Natural killer cell (primary cell): ENCODE measurements around the gene SH3PXD2A. TPM values are rescaled to one million over a fixed set of nuclear protein-coding genes. Genes with fewer than 3 reads are reported as not detected.

Source experiments
- ATAC-seq, 3 donors: fragments of 150-1000 bp in 2 of 3; fragments of 200-7000 bp in 1 of 3; cut with Tn5 transposase; 1 replicate in 1 of 3; 2 replicates in 2 of 3; pipeline ENCODE4 v1.10.0; 2021; ENCODE audit warnings: mild to moderate bottlenecking in 2 of 3, moderate library complexity in 2 of 3
- DNase-seq, 2 donors: peaks; one replicate each; pipeline versions ENCODE4 v3.0.0 to v3.0.0-alpha.2; 2013 to 2021; ENCODE audit warnings: mixed read lengths in 1 of 2
- H3K27ac ChIP-seq: one replicate; pipeline ENCODE4 v1.5.1; 2013; ENCODE audit warnings: mild to moderate bottlenecking, low read length
- H3K27me3 ChIP-seq: one replicate; pipeline ENCODE4 v1.6.1; 2013; ENCODE audit warnings: low read length; ENCODE audit not compliant: control insufficient read depth, insufficient read depth
- H3K36me3 ChIP-seq: one replicate; pipeline ENCODE4 v1.6.1; 2013; ENCODE audit warnings: low read length; ENCODE audit not compliant: control insufficient read depth, insufficient read depth
- H3K4me1 ChIP-seq: one replicate; pipeline ENCODE4 v1.6.1; 2013; ENCODE audit warnings: low read length; ENCODE audit not compliant: control insufficient read depth, insufficient read depth
- H3K4me3 ChIP-seq: one replicate; pipeline ENCODE4 v1.5.1; 2013; ENCODE audit warnings: low read length
- H3K9me3 ChIP-seq: one replicate; pipeline ENCODE4 v1.6.1; 2013; ENCODE audit warnings: low read length; ENCODE audit not compliant: control insufficient read depth, insufficient read depth
- H3K27ac Mint-ChIP-seq, 2 donors: one replicate each; pipeline ENCODE4 v1.8.0; 2022; ENCODE audit warnings: mild to moderate bottlenecking in 2 of 2, mixed read lengths in 2 of 2, moderate library complexity in 1 of 2
- H3K27me3 Mint-ChIP-seq, 2 donors: one replicate each; pipeline ENCODE4 v1.8.0; 2022; ENCODE audit warnings: low read depth in 2 of 2, mixed read lengths in 2 of 2
- H3K36me3 Mint-ChIP-seq: one replicate; pipeline ENCODE4 v1.8.0; 2022; ENCODE audit warnings: mixed read lengths
- H3K4me1 Mint-ChIP-seq, 2 donors: one replicate each; pipeline ENCODE4 v1.8.0; 2022; ENCODE audit warnings: mixed read lengths in 2 of 2
- H3K4me3 Mint-ChIP-seq: one replicate; pipeline ENCODE4 v1.8.0; 2022; ENCODE audit warnings: mild to moderate bottlenecking, moderate library complexity, mixed read lengths
- H3K9me3 Mint-ChIP-seq, 2 donors: one replicate each; pipeline ENCODE4 v1.8.0; 2022; ENCODE audit warnings: mixed read lengths in 2 of 2
- CTCF ChIP-seq: fragments of 200-600 bp; IDR thresholded peaks from one replicate; pipeline ENCODE4 v1.8.0; 2022; ENCODE audit warnings: antibody characterized with exemption
- WGBS: methylation state at CpG from one replicate; pipeline ENCODE4 v1.1.7; 2013; ENCODE audit warnings: missing lambda C conversion rate; ENCODE audit not compliant: insufficient coverage; 5-methylcytosine and 5-hydroxymethylcytosine counted together
- intact Hi-C: fragments of 100-400 bp; cut with micrococcal nuclease; formaldehyde crosslinking; loops from one replicate; pipeline ENCODE4 v1.14.2; 2022
- total RNA-seq, 4 donors: library from RNA; stranded (reverse); fragments of 120-200 nt in 1 of 4; gene quantifications; one replicate each; pipeline versions ENCODE4 v1.2.3 to v1.2.4, GENCODE V29; 2013 to 2022

The SH3PXD2A gene
- total RNA-seq, 3 donors from 2014 or later (not counting 1 experiment from before 2014, with no cell fraction given) = 3.3 to 7.0 (median 4.9) TPM

DNA sequence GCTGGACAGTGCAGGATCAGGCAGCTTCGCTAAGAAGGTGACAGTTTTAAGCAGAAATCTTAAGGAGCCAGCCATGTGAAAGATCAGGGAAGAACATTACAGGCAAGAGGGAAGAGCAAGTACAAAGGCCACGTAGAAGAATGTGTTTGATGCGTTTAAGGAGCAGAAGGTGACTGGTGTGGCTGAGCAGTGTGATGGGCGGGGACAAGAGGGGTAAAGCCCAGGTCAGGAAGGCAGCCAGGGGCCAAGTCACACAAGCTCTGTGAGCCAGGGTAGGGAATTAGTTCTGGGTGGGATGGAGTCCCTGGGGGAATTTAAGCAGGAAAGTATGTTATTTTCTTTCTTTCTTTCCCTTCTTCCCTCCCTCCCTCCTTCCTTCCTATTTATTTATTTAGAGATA lies 166.9 kb downstream of the SH3PXD2A start:
- intact Hi-C loops = loop anchor here (5.0 kb wide), 1 partner anchor 276 kb away; no protein-coding TSS in a partner anchor
- DNase-seq (no peak), ATAC-seq (no peak)
- H3K4me3 Mint-ChIP-seq = no peak overlapping the region
- H3K4me1 Mint-ChIP-seq = peaks cover 3 to 15% of the 10 kb centered on the region in 2 donors
- Histone ChIP-seq H3K27me3 (peaks cover 5% of the 10 kb centered on the region), H3K4me1 (peaks cover 10% of the 10 kb centered on the region), H3K9me3 (no peaks in the 10 kb centered on the region), H3K36me3 (no peaks in the 10 kb centered on the region), H3K27ac (no peak overlapping the region), H3K4me3 (no peak overlapping the region)
- 80% methylated on average over 4 of the region's 4 CpGs for WGBS
- TF ChIP-seq CTCF = no peak
- H3K27ac Mint-ChIP-seq = no peak overlapping the region
- no peaks in the 10 kb centered on the region for H3K36me3 Mint-ChIP-seq
- no peaks in the 10 kb centered on the region for H3K9me3 Mint-ChIP-seq
- peaks cover 0 to 10% of the 10 kb centered on the region in 2 donors for H3K27me3 Mint-ChIP-seq

- H3K4me1 ChIP-seq = peaks cover 5% of the 10 kb centered on the region
- no peaks in the 10 kb centered on the region for H3K9me3 Mint-ChIP-seq
- H3K4me3 ChIP-seq = no peak overlapping the region
- H3K27ac Mint-ChIP-seq = no peak overlapping the region
- no peak for TF ChIP-seq CTCF
- no peaks in the 10 kb centered on the region for H3K9me3 ChIP-seq
- intact Hi-C loops = loop anchor here (5.0 kb wide), 1 partner anchor 275 kb away; no protein-coding TSS in a partner anchor
- 93% methylated on average over 5 of the region's 5 CpGs for WGBS
- H3K36me3 Mint-ChIP-seq = no peaks in the 10 kb centered on the region
- peaks cover 0 to 12% of the 10 kb centered on the region in 2 donors for H3K4me1 Mint-ChIP-seq
- no peak overlapping the region for H3K27ac ChIP-seq
- no peak for DNase-seq
- peaks cover 2% of the 10 kb centered on the region for H3K27me3 ChIP-seq
- peaks cover 0 to 8% of the 10 kb centered on the region in 2 donors for H3K27me3 Mint-ChIP-seq
- no peak for ATAC-seq
- H3K4me3 Mint-ChIP-seq = no peak overlapping the region
- H3K36me3 ChIP-seq = no peaks in the 10 kb centered on the region
Measured at GRCh38 chr10:103687718-103688117, 167.7 kb downstream of the SH3PXD2A start.

GRCh38 chr10:103687172-103687571 lies 168.2 kb downstream of the SH3PXD2A start:
- H3K27me3 ChIP-seq = no peaks in the 10 kb centered on the region
- Mint-ChIP-seq H3K4me1 (peaks cover 0 to 8% of the 10 kb centered on the region in 2 donors), H3K4me3 (no peak overlapping the region), H3K36me3 (no peaks in the 10 kb centered on the region), H3K27me3 (peaks cover 0 to 8% of the 10 kb centered on the region in 2 donors), H3K27ac (no peak overlapping the region), H3K9me3 (no peaks in the 10 kb centered on the region)
- WGBS = 92% methylated on average over 6 of the region's 6 CpGs
- no peaks in the 10 kb centered on the region for H3K4me1 ChIP-seq
- no peak for ATAC-seq
- H3K27ac ChIP-seq = no peak overlapping the region
- intact Hi-C loops = loop anchor here (5.0 kb wide), 1 partner anchor 275 kb away; no protein-coding TSS in a partner anchor
- H3K4me3 ChIP-seq = no peak overlapping the region
- TF ChIP-seq CTCF = no peak
- H3K9me3 ChIP-seq = no peaks in the 10 kb centered on the region
- DNase-seq = no peak
- no peaks in the 10 kb centered on the region for H3K36me3 ChIP-seq
